HG02970 (cell line): Measurements from ENCODE around the gene TBCK.

ENCODE experiments used
- ATAC-seq: cut with Tn5 transposase; IDR thresholded peaks from one replicate; pipeline ENCODE4 v1.9.1; 2021; ENCODE audit warnings: mild to moderate bottlenecking, moderate library complexity, moderate number of reproducible peaks; ENCODE audit not compliant: unreplicated experiment, low FRiP score

TBCK gene

DNA sequence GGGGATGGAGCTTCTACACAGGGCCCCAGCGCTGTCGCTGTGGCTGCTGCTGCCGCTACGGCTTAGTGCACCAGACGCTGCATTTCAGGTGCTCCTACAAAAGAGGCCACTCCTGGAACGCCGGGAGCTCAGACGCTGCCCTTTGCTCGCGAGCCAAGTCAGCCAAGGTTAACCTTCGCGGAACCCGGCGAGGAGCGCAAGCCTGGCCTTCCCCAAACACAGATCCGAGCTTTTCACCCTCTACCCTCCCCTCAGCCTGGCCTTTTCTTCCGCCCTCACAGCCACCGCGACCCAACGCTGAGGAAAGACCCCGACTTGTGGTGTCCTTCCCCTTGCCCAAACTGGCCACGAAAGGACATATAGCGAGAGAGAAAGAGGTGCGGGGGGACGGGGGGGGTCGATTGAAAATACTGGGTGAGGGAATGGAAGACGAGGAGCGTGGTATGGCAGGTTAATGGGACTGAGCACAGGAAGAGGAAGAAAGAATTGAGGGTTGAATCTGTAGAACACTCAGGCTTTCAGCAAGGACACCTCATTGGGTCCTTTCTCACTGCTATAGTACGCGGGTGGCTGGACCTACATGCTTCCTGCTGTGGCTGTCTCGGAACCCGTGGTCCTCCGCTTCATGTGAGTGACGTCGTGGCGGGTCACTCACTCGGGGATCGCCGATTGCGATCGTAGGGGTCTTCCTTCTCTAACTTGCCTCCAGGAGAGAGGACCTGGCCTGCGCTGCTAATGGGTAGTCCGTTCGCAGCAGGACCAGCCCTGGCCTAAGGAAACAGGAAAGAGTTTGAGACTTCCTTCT, at the start of gene TBCK, which contains the start of gene AIMP1:
TSS of gene TBCK (minus strand) at position 242 of the 805 bp plus-strand sequence. CDS start 7,249 bp downstream, outside the sequence.
TSS of gene AIMP1 (plus strand) at position 583 of the 805 bp plus-strand sequence. CDS start 8,460 bp downstream, outside the sequence.
- peak; percentile 92 for ATAC-seq

GRCh38 chr4:106365613-106366012, 49.6 kb upstream of the TBCK start:
- no peak for ATAC-seq

DNA sequence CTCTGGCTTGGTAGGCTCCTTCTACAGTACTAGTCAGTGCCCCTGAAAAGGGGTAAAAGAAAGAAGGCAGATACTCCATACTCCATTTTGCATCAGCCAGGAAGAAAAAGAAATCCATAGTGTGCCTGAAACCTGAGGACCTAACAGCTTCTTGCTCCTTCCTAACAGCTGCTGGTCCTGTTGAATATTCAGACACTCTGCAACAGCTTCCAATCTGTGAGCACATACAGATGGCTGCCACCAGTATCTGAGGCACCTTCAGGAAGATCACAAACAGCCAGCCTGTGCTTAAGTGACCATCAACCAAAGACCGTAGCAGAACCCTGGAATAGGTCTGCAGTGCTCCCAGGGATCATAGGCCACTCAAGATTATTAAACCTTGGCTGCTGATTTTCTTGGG, 48.3 kb upstream of the TBCK start:
- no peak for ATAC-seq

- ATAC-seq, result no peak
Measured at GRCh38 chr4:106362086-106362825, 46.2 kb upstream of the TBCK start.

DNA sequence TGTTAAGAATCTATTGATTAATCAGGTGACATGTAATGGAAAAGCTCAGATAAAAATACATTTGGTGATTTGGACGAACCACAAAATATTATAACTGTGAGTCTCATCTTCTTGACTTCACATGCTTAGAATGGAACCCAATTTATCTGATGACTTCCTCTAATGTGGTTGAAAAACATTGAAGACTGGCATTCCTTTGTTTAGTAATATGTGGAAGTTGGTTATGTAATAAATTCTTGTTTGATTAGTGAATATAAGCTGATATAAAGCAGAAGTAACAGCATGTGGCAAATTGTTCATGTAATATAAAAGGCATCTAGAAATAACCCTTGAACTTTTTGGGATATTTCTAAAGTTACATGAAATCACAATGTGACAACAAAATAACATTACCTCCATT, 42.9 kb upstream of the TBCK start:
- no peak for ATAC-seq

DNA sequence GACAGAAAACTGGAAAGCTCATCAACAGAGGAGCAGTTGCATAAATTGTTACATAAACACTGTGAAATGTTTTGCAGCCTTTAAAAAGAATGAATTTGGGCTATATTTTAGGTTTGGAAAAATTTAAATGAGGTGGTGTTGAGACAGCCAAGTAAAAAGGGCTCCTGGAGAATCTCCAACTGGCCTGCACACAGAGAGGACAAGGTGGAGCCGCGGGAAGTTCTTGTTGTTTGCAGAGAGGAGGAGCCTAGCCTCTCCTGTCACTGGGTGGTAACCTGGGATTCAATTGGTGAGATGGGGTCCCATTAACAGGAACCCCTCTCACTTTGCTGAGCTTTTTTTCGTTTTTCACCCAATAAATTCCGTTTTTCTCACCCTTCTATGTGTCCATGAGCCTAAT, 39.2 kb upstream of the TBCK start:
- ATAC-seq, result no peak

- no peak for ATAC-seq
Measured at GRCh38 chr4:106353786-106354185, 37.8 kb upstream of the TBCK start.

DNA sequence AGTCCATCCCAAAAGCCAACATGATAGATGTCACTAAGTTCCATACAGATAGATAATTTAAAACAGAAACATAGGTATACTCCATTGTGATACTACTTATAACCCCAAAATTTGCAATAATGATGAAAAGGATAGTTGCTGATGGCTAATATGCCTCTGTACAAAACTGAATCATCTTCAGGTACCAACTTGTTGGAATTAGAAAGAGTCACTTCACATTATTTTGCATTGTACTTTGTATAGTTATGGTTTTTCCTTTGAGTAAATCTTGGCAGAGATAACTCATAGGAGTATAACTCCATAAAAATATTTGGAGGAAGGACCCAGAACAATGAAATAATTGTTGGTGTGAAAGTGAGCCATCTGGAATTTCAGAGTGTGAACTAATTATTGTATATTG, 35.0 kb upstream of the TBCK start:
- no peak for ATAC-seq

DNA sequence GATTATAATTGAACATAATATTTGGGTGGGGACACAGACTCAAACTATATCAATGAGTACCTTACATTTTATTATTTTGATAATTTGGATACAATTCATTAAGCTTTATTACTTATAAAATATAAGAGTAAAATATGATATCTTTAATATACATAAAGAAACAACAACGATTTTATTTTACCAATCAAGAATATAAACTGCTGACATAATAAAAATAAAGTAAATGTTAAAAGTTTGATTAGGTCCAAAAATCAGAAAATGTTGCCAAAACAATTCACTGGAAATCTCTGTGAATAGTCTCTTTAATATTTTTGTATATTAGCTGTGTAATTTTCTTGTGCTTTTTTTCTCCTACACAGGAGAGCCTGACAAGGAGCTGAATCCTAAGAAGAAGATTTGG, 31.2 kb upstream of the TBCK start:
- no peak for ATAC-seq

- ATAC-seq, result no peak
Measured at GRCh38 chr4:106344647-106344970, 28.6 kb upstream of the TBCK start.

DNA sequence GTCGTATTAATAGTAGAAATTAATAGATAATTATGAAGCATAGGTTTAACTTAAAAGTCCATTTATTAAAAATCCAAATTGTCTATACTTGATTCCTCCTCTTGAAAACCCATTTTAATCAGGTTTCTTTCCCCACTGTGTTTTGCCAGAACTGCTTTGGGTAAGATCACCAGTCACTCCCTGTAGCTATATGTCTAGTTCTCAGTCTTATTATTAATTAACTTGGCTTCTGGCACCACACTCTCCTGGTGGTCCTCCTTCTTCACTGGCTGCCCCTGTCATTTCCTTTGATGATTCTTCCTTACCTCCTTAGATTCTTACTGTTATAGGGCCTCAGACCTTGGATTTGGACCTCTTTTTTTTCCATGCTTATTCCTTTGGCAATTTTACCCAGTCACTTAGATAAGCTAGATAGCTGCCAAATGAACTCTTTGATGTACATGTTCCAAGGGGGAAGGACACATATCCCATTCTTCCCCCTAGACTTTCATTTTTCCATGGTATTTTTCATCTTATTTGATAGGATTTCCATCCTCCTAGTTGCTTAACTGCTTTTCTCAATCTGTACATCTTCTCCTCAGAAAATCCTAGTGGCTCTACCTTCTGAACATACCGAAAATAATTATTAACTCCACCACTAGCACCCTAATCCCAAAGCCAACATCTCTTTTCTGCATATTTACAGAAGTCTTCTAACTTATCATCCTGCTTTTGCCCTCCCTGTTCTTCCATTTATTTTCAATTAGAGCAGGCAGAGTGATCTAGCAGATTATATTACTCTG, 28.0 kb upstream of the TBCK start:
- no peak for ATAC-seq

DNA sequence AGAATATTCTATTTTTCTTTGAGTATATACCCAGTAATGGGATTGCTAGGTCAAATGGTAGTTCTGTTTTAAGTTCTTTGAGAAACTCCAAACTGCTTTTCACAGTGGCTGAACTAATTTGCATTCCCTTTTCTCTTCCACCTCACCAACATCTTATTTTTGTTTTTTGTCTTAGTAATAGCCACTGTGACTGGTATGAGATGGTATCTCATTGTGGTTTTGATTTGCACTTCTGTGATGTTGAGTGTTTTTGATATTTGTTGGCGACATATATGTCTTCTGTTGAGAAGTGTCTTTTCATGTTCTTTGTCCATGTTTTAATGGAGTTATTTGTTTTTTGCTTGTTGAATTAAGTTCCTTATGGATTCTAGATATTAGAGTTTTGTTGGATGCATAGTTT, 24.8 kb upstream of the TBCK start:
- ATAC-seq, result no peak

- no peak for ATAC-seq
Measured at GRCh38 chr4:106339431-106339830, 23.4 kb upstream of the TBCK start.

GRCh38 chr4:106338671-106339070, 22.7 kb upstream of the TBCK start:
- no peak for ATAC-seq

GRCh38 chr4:106337916-106338315, 21.9 kb upstream of the TBCK start:
- no peak for ATAC-seq

GRCh38 chr4:106336618-106337017, 20.6 kb upstream of the TBCK start:
- no peak for ATAC-seq

GRCh38 chr4:106334741-106335470, 18.9 kb upstream of the TBCK start:
- ATAC-seq, result no peak

GRCh38 chr4:106333186-106333585, 17.2 kb upstream of the TBCK start:
- ATAC-seq, result no peak

- peak; percentile 67 for ATAC-seq
Measured at GRCh38 chr4:106329041-106329618, 13.1 kb upstream of the TBCK start.

- no peak for ATAC-seq
Measured at GRCh38 chr4:106325800-106326199, 9.8 kb upstream of the TBCK start.
